Testis (tissue), 2 donors: ENCODE results near the gene GLS.

Source experiments
- POLR2A ChIP-seq: fragments of 450-650 bp; IDR thresholded peaks from one replicate; pipeline ENCODE4 v1.6.1; 2017; ENCODE audit warnings: antibody characterized with exemption, mild to moderate bottlenecking, moderate library complexity
- TF ChIP-seq, protein P1 (sequence below), 3 experiments: fragments of 450-650 bp in 2 of 3; fragments of 200-600 bp in 1 of 3; sonication (generic) in 1 of 3; IDR thresholded peaks; one replicate each; pipeline ENCODE4 v1.5.1; 2016 to 2019; ENCODE audit warnings: antibody characterized with exemption in 3 of 3, mild to moderate bottlenecking in 2 of 3, moderate library complexity in 1 of 3

DNA sequence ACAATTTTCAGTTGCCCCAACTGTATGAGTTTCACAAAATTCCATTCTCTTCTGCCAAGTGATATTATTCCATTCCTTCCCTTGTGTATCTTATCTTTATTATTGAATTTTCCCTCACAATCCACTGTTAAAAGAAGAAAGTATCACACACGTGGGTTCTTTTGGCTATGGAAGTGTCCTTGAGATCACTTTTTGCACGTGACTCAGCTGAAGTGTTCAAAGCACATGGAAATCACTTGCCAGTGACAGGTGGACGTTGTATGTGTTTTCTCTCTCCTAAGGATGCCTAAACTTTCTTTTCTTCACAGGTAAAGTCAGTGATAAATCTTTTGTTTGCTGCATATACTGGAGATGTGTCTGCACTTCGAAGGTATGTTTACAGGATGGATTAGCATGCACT, 72.6 kb downstream of the GLS start:
- TF ChIP-seq POLR2A, result no peak
- TF ChIP-seq, protein P1, sequence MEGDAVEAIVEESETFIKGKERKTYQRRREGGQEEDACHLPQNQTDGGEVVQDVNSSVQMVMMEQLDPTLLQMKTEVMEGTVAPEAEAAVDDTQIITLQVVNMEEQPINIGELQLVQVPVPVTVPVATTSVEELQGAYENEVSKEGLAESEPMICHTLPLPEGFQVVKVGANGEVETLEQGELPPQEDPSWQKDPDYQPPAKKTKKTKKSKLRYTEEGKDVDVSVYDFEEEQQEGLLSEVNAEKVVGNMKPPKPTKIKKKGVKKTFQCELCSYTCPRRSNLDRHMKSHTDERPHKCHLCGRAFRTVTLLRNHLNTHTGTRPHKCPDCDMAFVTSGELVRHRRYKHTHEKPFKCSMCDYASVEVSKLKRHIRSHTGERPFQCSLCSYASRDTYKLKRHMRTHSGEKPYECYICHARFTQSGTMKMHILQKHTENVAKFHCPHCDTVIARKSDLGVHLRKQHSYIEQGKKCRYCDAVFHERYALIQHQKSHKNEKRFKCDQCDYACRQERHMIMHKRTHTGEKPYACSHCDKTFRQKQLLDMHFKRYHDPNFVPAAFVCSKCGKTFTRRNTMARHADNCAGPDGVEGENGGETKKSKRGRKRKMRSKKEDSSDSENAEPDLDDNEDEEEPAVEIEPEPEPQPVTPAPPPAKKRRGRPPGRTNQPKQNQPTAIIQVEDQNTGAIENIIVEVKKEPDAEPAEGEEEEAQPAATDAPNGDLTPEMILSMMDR (IDR thresholded peaks at IDR 0.05), result no peak
